ENCODE data around the gene ZAP70.

DNA sequence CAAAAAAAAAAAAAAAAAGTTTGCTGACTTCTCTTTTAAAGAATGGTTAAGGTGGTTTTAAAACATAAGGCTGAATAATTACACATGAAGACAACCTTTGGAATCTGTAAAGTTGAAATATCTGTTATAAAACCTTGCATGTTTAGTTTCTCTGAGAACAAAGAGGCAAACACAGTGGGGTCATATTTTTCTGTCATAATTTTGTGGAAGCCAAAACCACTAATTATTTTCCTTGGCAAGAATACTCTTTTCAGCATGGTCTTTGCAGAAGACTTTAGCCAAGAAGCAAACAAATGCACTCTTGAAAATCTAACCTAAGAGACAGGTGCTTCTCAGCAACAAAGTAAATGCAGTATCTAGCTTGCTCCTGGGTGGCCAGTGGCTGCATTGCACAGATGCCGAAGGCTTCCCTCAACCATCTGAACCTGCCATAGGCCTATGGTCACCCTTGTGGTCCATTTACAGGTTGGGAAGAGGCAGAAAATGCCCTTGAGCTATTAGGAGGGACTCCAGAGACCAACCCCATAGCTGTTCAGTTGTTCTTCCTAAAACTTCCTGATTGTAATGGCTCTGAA lies 44.8 kb downstream of the ZAP70 start:
- TF ChIP-seq, protein P1, sequence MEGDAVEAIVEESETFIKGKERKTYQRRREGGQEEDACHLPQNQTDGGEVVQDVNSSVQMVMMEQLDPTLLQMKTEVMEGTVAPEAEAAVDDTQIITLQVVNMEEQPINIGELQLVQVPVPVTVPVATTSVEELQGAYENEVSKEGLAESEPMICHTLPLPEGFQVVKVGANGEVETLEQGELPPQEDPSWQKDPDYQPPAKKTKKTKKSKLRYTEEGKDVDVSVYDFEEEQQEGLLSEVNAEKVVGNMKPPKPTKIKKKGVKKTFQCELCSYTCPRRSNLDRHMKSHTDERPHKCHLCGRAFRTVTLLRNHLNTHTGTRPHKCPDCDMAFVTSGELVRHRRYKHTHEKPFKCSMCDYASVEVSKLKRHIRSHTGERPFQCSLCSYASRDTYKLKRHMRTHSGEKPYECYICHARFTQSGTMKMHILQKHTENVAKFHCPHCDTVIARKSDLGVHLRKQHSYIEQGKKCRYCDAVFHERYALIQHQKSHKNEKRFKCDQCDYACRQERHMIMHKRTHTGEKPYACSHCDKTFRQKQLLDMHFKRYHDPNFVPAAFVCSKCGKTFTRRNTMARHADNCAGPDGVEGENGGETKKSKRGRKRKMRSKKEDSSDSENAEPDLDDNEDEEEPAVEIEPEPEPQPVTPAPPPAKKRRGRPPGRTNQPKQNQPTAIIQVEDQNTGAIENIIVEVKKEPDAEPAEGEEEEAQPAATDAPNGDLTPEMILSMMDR (conservative IDR thresholded peaks at IDR 0.05 in 1 of 2, IDR thresholded peaks at IDR 0.05 in 1 of 2; ENCODE audit: low read depth in 1 of 2, low read length in 2 of 2), result no peak
- no peak for TF ChIP-seq EZH2 (IDR thresholded peaks at IDR 0.05; ENCODE audit: low read length, missing control alignments)

Data from fibroblast of lung (primary cell).